ENCODE results near the gene ADGRV1. TPM values are rescaled to one million over a fixed set of nuclear protein-coding genes. Genes with fewer than 3 reads are reported as not detected.

The ADGRV1 gene
- total and polyA plus RNA-seq, 2 donors (not counting 3 experiments of a cell fraction or from before 2014, with no cell fraction given): 0.11 to 0.55 TPM

GRCh38 chr5:90565491-90565890, 6.9 kb downstream of the ADGRV1 start:
- Histone ChIP-seq H3K4me1 (ENCODE audit: control insufficient read depth, extremely low read depth, insufficient read depth, low read length) (no peaks in the 10 kb centered on the region), H3K9me3 (replicated peaks; ENCODE audit: control insufficient read depth, insufficient read depth, low read length) (no peaks in the 10 kb centered on the region), H4K20me1 (replicated peaks; ENCODE audit: control insufficient read depth, extremely low read depth, insufficient read depth, low read length) (no peaks in the 10 kb centered on the region), H2AFZ (ENCODE audit: low read depth, low read length) (no peak overlapping the region), H3K4me3 (replicated peaks in 1 of 3; ENCODE audit: insufficient read depth in 1 of 3, low read depth in 1 of 3, low read length in 3 of 3) (no peak overlapping the region), H3K9ac (replicated peaks; ENCODE audit: extremely low read depth, insufficient read depth, low read length) (no peak overlapping the region), H3K9me1 (replicated peaks; ENCODE audit: control insufficient read depth, extremely low read depth, insufficient read depth, low read length) (no peaks in the 10 kb centered on the region), H3K27ac (ENCODE audit: insufficient read depth, low read depth, low read length) (no peak overlapping the region), H3K27me3 (ENCODE audit: control insufficient read depth in 2 of 2, insufficient read depth in 2 of 2, low read length in 2 of 2) (peaks cover 8 to 26% of the 10 kb centered on the region in 2 experiments), H3K36me3 (ENCODE audit: control insufficient read depth in 2 of 2, extremely low read depth in 1 of 2, insufficient read depth in 2 of 2, low read length in 2 of 2) (no peaks in the 10 kb centered on the region), H3K79me2 (ENCODE audit: control insufficient read depth, insufficient read depth, low read length) (no peaks in the 10 kb centered on the region), H3K4me2 (ENCODE audit: insufficient read depth, low read length) (no peak overlapping the region)
- DNase-seq (ENCODE audit: low read depth, low spot score): no peak
- ChIA-PET CTCF (no interaction called here), POLR2A (no interaction called here)
- intact Hi-C loops (cut with micrococcal nuclease) (no loop called here), dilution Hi-C loops (cut with MboI; ENCODE audit: extremely low pct_ligation_motif_present, low sequenced_read_pairs) (no loop called here)
- no peak for FAIRE-seq
- BruUV-seq (replicated peaks): no TSS peak
- no peak for TF ChIP-seq POLR2A (IDR thresholded peaks at IDR 0.05; ENCODE audit: low read depth, low read length)
- TF ChIP-seq CTCF (IDR thresholded peaks at IDR 0.05; ENCODE audit: extremely low read depth in 1 of 2, insufficient read depth in 1 of 2, low read depth in 1 of 2, low read length in 2 of 2): no peak
- TF ChIP-seq POLR2AphosphoS5 (IDR thresholded peaks at IDR 0.05; ENCODE audit: insufficient read depth, low read depth, low read length): no peak
- TF ChIP-seq FOS (IDR thresholded peaks at IDR 0.05; ENCODE audit: borderline replicate concordance, insufficient read depth, low read length): no peak
- no peak for TF ChIP-seq EZH2 (IDR thresholded peaks at IDR 0.05; ENCODE audit: borderline replicate concordance, low read depth, low read length, severe bottlenecking)
- no peak for TF ChIP-seq GATA2 (IDR thresholded peaks at IDR 0.05; ENCODE audit: insufficient read depth, insufficient read length, low read depth, low read length)
- no peak for TF ChIP-seq MYC (IDR thresholded peaks at IDR 0.05; ENCODE audit: low read depth, low read length)
- no peak for TF ChIP-seq JUN (IDR thresholded peaks at IDR 0.05; ENCODE audit: borderline replicate concordance, insufficient read depth, insufficient read length, low read depth)
